NCI-H1417 treated with DMSO at 0.1 percent for 48 hours (cell line): ENCODE measurements around the gene MIER2.
"Not testable (repeated sequence)": the region's sequence is repeated elsewhere in the genome, so short reads cannot be mapped to it uniquely, and the experiment has no call there.

Experiments used
- DNase-seq: peaks from one replicate; lab custom pipeline; 2025; lab: John Stamatoyannopoulos, UW

The MIER2 gene

DNA sequence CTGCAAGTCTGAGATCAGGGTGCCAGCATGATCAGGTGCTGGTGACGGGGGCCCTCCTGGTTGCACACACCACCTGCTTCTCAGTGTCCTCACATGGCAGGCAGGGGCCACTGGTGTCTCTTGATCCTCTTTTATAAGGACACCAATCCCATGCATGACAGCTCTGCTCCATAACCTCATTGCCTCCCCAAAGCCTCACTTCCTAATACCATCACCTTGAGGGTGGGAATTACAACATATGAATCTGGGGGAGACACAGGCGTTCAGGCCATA lies 15.0 kb upstream of the MIER2 start:
- no peak for DNase-seq

GRCh38 chr19:355536-355935 lies 10.9 kb upstream of the MIER2 start:
- DNase-seq, result not testable (repeated sequence)

- no peak for DNase-seq
Measured at GRCh38 chr19:355134-355533, 10.5 kb upstream of the MIER2 start.

DNA sequence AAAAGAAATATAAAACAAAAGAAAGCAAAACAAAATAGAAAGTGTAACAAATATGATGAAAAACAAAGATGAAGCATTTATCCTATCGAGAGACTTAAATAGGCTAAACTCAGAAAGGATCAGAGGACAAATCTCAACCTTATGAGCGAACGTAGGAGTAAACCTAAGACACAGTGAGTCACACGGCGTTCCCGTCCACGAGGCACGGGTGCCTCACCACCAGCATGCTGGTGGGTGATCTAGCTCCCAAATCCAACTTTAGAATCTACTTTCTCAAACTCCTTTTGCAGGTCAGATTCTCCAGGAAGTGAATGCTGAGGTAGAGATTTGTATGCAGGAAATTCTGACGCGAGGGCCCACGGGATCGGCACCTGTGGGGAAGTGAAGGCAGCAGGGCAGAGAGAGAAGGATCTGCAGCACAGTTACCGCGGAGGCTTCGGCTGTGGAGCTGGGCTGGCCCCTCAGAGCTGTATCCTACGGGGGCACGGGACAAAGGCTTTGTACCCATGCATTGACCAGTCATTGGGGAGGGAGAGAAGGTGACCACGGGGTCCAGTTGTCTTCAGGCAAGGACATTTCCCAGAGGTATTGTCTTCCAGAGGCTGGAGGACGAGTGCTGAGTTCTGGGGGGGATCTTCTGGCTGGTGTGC lies 7.5 kb upstream of the MIER2 start:
- DNase-seq, result no peak

DNA sequence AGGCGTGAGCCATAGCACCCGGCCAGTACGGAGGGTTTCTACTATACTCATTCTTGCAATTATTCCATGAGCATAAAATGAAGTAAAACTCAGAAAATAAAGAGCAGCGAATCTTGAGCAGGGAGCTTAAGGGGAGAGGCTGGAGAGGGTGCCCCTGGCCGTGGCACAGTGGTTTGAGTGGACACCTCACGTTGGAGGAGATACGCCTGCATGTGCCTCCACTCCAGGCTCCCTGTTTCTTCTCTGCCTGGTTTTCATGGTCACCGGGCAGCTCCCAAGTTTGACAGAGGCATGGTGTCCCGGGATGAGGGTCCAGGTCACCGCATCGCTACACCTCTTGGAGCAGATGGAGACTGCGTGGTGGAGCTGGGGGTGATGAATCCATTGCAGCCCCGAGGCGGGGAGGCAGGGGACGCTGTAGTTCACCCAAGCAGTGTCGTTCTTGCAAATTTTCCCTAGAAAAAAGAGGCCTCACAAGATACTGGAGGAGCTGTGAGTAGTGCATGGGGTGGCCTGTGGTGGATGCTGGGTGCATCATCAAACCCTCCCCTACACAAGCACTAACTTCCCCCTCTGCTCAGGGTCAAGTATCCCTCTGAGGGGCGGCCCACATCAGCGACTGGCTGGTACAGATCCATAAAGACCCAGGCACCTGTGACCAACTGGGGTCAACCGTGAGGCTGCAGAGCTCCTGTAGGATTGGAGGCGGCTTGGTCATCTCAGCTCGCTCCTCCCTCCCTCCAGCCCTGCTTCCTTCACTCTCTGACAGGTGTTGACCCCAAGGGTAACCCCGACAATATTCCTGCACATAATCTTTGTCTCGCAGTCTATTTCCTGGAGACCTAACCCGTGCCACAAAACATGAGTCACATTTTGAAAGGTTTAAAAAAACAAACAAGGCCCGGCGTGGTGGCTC lies 3.6 kb upstream of the MIER2 start:
- no peak for DNase-seq

GRCh38 chr19:345320-345879 lies 804 bp upstream of the MIER2 start:
- DNase-seq, result no peak

GRCh38 chr19:343941-344624 lies 513 bp downstream of the MIER2 start:
- DNase-seq, result no peak

DNA sequence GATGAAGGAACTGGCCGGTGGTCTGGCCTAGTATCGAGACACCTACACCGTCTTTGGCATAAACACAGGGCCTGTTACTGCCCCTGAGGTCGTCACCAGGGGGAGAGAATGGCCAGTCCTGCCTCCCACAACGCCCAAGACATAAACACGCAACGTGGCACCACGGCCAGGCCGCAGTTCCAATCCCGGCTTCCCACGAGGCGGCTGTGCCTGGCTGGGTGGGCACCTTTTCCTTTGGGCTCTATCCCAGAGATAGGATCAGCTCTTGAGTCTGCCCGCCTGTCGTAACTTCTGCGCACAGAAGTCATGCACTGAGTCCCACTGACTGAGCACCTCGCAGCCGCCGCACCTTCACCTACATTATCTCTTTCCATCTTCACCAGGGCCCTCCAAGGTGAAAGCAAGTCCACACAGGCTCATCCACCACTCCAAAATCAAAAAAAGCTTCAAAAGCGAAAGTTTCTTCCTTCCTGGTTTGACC lies 1.1 kb downstream of the MIER2 start:
- DNase-seq, result no peak

GRCh38 chr19:342801-343421 lies 1.7 kb downstream of the MIER2 start:
- DNase-seq, result no peak

DNA sequence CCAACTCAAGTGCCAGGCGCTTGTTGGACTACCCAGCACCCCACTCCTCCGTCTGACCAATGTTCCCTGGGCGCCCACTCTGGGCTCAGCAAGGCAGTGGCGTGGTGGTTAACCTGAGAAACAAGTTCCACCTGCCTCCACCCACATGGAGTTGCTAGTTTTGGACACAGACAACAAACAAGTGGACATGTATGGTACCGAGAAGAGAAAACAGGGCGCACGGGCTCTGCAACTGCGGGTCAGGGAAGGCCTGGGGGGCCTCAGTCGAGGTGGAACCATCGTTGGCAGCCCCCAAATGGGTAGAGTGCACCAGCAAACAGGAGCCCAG lies 2.5 kb downstream of the MIER2 start:
- no peak for DNase-seq

DNA sequence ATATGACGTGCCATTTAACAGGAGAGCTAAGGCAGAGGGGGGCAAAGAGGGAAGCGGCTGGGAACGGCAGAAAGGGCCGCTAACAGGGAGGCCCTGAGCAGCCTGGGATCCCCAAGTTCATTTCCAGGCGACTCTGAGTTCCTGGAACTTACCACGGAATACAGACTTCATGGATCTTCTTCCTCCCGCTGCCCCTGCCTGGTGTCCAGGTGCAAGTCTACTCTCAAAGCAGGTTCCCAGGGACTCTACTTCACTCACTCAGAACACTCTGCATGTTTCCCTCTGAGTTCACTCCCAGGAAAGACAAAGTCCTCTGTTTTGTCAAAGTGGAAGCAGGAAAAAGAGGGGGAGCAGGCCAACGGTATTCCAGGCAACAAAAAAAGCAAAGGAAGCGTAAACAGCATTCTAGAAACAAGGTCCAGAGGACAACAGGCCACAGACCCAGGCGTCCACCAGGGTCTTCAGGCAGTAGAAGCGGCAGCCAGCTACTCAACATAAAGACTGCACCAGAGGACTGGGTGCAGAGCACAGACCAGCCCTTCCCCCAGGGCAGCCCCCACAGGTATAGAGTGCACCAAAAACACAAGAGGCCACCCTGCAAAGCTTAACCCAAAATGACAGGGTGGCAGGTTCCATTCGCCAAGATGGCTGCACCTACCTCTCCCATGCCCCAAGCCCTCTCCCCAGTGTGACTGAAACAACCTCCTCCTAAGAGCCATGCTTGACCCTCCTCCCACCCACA lies 3.0 kb downstream of the MIER2 start:
- DNase-seq, result no peak

DNA sequence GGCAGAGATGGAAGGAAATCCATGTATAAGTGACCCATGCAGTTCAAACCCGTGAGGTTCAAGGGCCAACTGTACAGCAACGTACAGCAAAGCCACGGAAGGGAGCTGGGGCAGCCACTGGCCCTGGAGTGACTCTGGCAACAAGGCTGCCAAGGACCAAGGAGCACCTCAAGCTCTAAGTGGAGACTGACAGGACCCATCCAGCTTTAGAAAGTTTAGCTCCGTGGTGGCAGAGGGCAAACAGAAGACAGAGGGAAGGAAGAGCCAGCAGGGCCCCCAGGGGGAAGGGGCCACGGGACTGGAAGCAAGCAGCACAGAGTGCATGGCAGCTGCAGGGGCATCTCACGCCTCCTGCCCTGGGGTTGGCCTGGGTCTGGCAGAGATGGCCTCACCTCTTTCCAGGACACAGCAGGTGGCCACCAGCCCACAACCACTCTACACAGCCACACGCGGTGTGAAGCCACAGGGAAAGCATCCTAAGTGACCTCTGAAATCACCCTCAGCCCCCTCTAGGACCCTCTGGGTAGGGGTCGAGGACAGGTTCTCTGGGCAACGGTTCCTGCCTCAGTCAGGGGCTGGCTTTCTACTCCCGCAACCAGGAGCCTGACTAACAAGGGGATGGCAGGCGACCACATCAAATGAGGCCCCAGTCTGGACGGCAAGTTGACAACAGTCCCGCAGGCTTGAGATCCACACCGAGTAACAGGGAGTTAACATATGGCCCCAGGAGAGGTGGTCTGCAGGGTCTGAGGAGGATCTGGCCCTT lies 3.8 kb downstream of the MIER2 start:
- no peak for DNase-seq

DNA sequence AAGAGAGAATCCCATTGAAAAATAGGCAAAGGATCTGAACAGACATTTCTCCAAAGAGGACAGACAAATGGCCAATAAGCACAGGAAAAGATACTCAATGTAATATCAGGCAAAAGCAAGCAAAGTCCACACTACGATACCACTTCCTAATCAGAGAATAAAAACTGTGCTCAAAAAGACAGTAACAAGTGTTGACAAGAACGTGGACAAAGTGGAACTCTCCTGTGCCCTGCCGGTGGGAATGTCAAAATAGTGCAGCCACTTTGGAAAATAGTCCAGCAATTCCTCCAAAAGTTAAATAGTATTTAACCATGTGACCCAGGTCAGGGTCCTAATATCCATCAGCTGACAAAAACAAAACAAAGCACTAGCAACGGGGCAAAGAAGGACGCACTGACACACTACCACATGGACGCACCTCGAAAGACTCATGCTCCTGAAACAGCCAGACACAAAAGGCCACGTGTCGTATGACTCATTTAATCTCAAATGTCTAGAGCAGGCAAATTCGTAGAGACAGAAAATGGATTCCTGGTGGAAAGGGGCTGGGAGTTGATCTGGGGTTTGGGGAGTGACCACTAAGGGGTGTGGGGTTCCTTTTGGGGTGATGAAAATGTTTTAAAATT lies 5.2 kb downstream of the MIER2 start:
- no peak for DNase-seq

GRCh38 chr19:338421-338820 lies 6.2 kb downstream of the MIER2 start:
- DNase-seq, result no peak

DNA sequence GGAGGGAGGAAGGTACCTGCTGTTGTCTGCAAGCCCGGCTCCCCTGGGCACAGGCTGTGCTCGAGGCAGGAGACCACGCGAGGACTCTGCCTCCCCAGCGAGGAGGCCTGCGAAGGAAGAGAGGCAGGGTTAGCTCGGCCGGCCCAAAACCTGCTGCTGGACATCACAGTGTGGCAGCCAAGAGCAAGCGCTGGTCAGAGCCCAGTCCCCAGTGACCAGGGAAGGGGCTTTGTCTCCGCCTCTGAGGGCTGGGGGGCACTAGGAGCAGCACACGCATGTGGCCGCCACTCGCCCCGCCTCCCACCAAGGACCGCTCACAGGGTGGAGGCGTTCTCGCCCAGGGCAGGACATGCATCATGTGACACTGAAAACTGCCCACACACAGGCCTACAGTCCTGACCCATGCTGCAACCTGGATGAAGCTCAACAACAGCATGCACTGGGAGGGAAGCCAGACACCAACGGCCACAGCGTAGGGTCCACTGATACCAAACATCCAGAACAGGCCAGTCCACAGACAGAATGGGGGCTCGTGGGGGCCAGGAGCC lies 8.5 kb downstream of the MIER2 start:
- no peak for DNase-seq

- DNase-seq, result no peak
Measured at GRCh38 chr19:335486-336066, 9.0 kb downstream of the MIER2 start.

- no peak for DNase-seq
Measured at GRCh38 chr19:335072-335471, 9.5 kb downstream of the MIER2 start.

GRCh38 chr19:334296-335071 lies 10.1 kb downstream of the MIER2 start:
- no peak for DNase-seq

- DNase-seq, result no peak
Measured at GRCh38 chr19:330503-330902, 14.1 kb downstream of the MIER2 start.
